Neutrophil (primary cell): ENCODE data around the gene ITGB3BP.
"Not testable (repeated sequence)": the region's sequence is repeated elsewhere in the genome, so short reads cannot be mapped to it uniquely, and the experiment has no call there.

Experiments
- H3K27ac ChIP-seq: fragments of 200-600 bp; sonication (generic); 2 replicates; pipeline ENCODE4 v1.5.1; 2016; ENCODE audit warnings: mild to moderate bottlenecking, moderate library complexity
- H3K27me3 ChIP-seq: fragments of 200-600 bp; sonication (generic); 2 replicates; pipeline ENCODE4 v1.6.0; 2016; ENCODE audit warnings: mild to moderate bottlenecking
- H3K36me3 ChIP-seq: fragments of 200-600 bp; sonication (generic); 2 replicates; pipeline ENCODE4 v1.5.1; 2017
- H3K4me1 ChIP-seq, 2 experiments: fragments of 200-600 bp in 1 of 2; sonication (generic) in 1 of 2; 1 replicate in 1 of 2; 2 replicates in 1 of 2; pipeline versions ENCODE4 v1.5.1 to v1.6.1; 2013 to 2016; ENCODE audit warnings: low read depth in 1 of 2, low read length in 1 of 2, mild to moderate bottlenecking in 1 of 2, moderate library complexity in 1 of 2; ENCODE audit not compliant: control insufficient read depth in 1 of 2, insufficient read depth in 1 of 2
- H3K4me3 ChIP-seq, 2 experiments: fragments of 200-600 bp in 1 of 2; sonication (generic) in 1 of 2; 1 replicate in 1 of 2; 2 replicates in 1 of 2; pipeline ENCODE4 v1.5.1; 2013 to 2016; ENCODE audit warnings: low read depth in 1 of 2, low read length in 1 of 2, mild to moderate bottlenecking in 1 of 2, moderate library complexity in 1 of 2
- H3K9me3 ChIP-seq: fragments of 200-600 bp; sonication (generic); 2 replicates; pipeline ENCODE4 v1.5.1; 2016
- TF ChIP-seq, protein P1 (sequence below): fragments of 200-600 bp; sonication (generic); IDR thresholded peaks from 2 replicates; pipeline ENCODE4 v1.5.1; 2016; ENCODE audit warnings: antibody characterized with exemption

The ITGB3BP gene

DNA sequence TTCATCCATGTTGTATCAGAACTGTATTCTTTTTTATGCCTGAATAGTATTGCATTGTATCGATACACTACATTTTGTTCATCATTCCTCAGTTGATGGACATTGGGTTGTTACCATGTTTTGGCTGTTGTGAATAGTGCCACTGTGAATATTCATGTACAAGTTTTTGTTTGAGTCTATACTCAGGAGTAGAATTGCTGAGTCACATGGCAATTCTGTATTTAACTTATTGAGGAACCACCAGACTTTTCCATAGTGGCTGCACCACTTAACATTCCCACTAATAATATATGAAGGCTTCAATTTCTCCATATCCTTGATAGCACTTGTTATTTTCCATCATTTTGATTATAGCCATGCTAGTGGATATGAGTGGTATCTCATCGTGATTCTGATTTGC, 99.4 kb downstream of the ITGB3BP start:
- Histone ChIP-seq H3K4me1 (no peaks in the 10 kb centered on the region), H3K27ac (no peak overlapping the region), H3K27me3 (no peaks in the 10 kb centered on the region), H3K36me3 (peaks cover 13% of the 10 kb centered on the region), H3K4me3 (no peak overlapping the region), H3K9me3 (no peaks in the 10 kb centered on the region)
- TF ChIP-seq, protein P1, sequence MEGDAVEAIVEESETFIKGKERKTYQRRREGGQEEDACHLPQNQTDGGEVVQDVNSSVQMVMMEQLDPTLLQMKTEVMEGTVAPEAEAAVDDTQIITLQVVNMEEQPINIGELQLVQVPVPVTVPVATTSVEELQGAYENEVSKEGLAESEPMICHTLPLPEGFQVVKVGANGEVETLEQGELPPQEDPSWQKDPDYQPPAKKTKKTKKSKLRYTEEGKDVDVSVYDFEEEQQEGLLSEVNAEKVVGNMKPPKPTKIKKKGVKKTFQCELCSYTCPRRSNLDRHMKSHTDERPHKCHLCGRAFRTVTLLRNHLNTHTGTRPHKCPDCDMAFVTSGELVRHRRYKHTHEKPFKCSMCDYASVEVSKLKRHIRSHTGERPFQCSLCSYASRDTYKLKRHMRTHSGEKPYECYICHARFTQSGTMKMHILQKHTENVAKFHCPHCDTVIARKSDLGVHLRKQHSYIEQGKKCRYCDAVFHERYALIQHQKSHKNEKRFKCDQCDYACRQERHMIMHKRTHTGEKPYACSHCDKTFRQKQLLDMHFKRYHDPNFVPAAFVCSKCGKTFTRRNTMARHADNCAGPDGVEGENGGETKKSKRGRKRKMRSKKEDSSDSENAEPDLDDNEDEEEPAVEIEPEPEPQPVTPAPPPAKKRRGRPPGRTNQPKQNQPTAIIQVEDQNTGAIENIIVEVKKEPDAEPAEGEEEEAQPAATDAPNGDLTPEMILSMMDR: no peak

DNA sequence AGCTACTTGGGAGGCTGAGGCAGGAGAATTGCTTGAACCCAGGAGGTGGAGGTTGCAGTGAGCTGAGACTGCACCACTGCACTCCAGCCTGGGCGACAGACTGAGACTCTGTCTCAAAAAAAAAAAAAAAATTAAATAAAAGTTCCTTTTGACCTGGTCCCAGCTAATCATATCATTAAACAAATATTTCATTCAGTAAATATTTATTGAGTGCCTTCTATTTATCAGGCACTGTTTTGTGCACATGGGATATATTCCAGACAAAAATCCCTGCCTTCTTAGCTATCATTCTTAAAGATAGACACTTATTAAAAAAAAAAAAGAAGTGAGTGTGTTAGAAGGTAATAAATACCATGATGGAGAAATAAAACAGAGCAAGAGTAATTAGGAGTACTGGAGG, 102.3 kb downstream of the ITGB3BP start:
- not testable (repeated sequence) for H3K9me3 ChIP-seq, H3K4me3 ChIP-seq, H3K27ac ChIP-seq, H3K27me3 ChIP-seq, H3K4me1 ChIP-seq
- peaks cover 13% of the 10 kb centered on the region for H3K36me3 ChIP-seq

DNA sequence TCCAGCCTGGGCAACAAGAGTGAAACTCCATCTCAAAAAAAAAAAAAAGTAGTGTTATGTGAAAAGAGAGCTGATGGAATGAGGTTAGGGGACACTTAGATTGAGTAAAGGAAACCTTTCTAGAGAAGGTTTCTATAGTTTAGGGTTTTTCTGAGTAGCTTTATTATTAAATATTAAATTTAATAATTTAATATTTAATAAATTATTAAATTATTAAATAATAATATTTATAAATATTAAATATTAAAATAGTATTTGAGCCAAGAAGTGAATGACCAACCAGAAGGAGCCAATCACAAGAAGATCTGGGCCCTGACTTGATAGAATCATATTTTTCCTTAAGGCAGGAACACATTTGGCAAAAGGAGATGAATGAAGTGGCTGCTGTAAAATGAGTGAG, 104.9 kb downstream of the ITGB3BP start:
- H3K4me1 ChIP-seq: no peaks in the 10 kb centered on the region
- H3K27me3 ChIP-seq: no peaks in the 10 kb centered on the region
- TF ChIP-seq, protein P1: no peak
- peaks cover 28% of the 10 kb centered on the region for H3K36me3 ChIP-seq
- no peaks in the 10 kb centered on the region for H3K9me3 ChIP-seq
- H3K4me3 ChIP-seq: no peak overlapping the region
- no peak overlapping the region for H3K27ac ChIP-seq

DNA sequence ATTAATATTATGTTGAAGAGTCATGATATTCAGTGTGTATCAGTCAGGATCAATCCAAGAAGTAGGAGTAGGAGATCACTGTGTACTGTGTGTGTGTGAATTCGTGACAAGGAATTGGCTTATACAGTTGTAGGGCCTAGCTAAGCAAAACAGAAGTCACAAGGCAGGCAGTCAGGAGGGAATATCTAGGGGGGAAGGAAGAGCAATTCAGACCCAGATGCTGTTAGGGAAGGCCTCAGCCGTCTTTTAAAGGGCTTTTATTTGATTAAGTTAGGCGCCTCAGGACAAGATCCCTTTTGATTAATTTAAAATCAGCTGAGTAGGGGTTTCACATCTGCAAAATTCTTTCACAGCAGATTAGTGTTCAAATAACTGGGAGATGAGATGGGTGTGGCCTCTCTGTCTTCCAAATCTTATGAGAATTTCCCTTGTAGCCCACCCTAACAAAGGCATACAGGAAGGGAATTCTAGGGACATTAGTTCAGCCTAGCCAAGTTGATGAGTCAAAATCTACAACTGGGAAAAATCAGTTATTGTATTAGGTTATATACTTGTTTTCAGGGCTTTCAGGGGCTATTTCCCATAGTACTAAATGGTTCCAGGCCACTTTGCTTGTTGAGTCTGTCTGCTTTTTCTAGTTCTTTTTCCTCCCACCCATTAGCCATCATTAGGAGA, 108.2 kb downstream of the ITGB3BP start:
- no peaks in the 10 kb centered on the region for H3K9me3 ChIP-seq
- no peak overlapping the region for H3K4me3 ChIP-seq
- H3K27me3 ChIP-seq: no peaks in the 10 kb centered on the region
- no peak overlapping the region for H3K27ac ChIP-seq
- TF ChIP-seq, protein P1: no peak
- H3K4me1 ChIP-seq: no peaks in the 10 kb centered on the region
- H3K36me3 ChIP-seq: peaks cover 30% of the 10 kb centered on the region

DNA sequence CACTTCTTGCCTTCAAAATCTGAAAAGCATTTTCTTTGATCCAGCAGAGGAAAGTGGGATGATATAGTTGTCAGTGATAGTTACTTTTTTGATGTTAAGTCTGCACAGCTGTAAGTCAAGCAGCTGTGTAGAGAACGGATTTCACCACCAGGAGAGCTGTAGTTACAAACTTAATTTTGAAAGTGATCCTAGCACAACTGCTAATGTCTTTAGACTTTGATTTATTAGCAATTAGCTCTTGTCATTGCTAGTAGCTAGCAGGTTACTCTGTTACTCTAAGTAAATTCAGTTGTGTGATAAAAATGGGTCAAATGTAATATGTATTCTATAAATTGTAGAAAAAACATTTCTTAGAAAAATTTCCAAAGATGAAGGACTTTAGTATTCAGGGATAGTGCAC, 109.6 kb downstream of the ITGB3BP start:
- H3K27me3 ChIP-seq: no peaks in the 10 kb centered on the region
- no peak overlapping the region for H3K27ac ChIP-seq
- TF ChIP-seq, protein P1: no peak
- no peak overlapping the region for H3K4me3 ChIP-seq
- H3K9me3 ChIP-seq: no peaks in the 10 kb centered on the region
- H3K36me3 ChIP-seq: peaks cover 31% of the 10 kb centered on the region
- no peaks in the 10 kb centered on the region for H3K4me1 ChIP-seq

DNA sequence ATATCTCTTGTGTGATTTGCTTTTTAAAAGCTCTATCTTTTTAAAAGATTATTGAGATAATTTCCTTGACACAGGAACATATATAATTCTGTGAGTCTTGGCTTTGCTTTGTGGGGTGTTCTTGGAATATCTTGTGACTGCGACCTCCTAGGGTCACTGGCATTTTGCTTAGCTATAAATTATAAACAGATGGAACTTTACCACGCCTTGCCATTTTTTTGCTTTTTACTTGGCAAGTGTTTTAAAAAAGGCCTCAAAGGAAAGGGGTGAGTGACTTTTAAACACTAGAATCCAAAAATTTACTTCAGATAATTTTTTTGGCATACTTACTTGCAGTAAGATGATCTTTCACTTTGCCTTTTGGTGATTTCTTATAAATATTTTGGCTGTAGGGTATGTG, 112.0 kb downstream of the ITGB3BP start:
- H3K36me3 ChIP-seq: peaks cover 45% of the 10 kb centered on the region
- no peak overlapping the region for H3K27ac ChIP-seq
- no peaks in the 10 kb centered on the region for H3K9me3 ChIP-seq
- TF ChIP-seq, protein P1: no peak
- no peaks in the 10 kb centered on the region for H3K27me3 ChIP-seq
- H3K4me3 ChIP-seq: no peak overlapping the region
- no peaks in the 10 kb centered on the region for H3K4me1 ChIP-seq
